Vagina (tissue), 2 donors: ENCODE results near the gene CACNA1D.

ENCODE experiments used
- POLR2A ChIP-seq, 2 donors: fragments of 450-650 bp; IDR thresholded peaks; one replicate each; pipeline ENCODE4 v1.6.1; 2017; ENCODE audit warnings: antibody characterized with exemption in 2 of 2, mild to moderate bottlenecking in 2 of 2, moderate library complexity in 2 of 2
- TF ChIP-seq, protein P1 (sequence below), 3 experiments: fragments of 450-650 bp in 2 of 3; fragments of 200-600 bp in 1 of 3; sonication (generic) in 1 of 3; IDR thresholded peaks; one replicate each; pipeline ENCODE4 v1.5.1; 2017 to 2019; ENCODE audit warnings: antibody characterized with exemption in 3 of 3, mild to moderate bottlenecking in 2 of 3, moderate library complexity in 2 of 3

DNA sequence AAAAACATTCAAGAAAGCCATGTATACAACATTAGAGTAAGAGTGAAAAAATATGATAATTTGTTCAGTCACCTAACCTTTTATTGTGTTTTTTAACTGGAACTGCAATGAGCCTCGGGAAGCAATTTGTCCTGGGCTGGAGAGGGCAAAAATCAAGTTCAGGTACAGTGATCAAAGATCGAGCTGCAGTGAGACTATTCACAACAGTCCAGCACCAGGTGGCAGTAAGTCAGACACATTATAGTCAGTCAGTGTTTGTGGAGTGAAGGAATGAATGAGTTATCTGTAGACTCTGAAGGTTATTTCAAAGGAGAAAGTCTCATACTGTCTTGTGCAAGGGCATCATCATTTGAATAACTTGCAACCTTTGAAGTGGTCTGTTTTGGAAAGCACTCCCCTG lies 235.2 kb downstream of the CACNA1D start:
- TF ChIP-seq POLR2A (IDR thresholded peaks at IDR 0.05): no peak
- TF ChIP-seq, protein P1, sequence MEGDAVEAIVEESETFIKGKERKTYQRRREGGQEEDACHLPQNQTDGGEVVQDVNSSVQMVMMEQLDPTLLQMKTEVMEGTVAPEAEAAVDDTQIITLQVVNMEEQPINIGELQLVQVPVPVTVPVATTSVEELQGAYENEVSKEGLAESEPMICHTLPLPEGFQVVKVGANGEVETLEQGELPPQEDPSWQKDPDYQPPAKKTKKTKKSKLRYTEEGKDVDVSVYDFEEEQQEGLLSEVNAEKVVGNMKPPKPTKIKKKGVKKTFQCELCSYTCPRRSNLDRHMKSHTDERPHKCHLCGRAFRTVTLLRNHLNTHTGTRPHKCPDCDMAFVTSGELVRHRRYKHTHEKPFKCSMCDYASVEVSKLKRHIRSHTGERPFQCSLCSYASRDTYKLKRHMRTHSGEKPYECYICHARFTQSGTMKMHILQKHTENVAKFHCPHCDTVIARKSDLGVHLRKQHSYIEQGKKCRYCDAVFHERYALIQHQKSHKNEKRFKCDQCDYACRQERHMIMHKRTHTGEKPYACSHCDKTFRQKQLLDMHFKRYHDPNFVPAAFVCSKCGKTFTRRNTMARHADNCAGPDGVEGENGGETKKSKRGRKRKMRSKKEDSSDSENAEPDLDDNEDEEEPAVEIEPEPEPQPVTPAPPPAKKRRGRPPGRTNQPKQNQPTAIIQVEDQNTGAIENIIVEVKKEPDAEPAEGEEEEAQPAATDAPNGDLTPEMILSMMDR (IDR thresholded peaks at IDR 0.05): no peak
